ENCODE data around the gene DNAJC15. TPM values are rescaled to one million over a fixed set of nuclear protein-coding genes. Genes with fewer than 3 reads are reported as not detected.

DNAJC15 gene
- total RNA-seq, result 30.1 TPM
- long read RNA-seq, full-length matches to known transcripts, result 115 of 130 reads
- long read RNA-seq, partial matches to known transcripts, result 0 of 130 reads
- long read RNA-seq, other reads (novel, unspliced or antisense), result 15 of 130 reads

DNA sequence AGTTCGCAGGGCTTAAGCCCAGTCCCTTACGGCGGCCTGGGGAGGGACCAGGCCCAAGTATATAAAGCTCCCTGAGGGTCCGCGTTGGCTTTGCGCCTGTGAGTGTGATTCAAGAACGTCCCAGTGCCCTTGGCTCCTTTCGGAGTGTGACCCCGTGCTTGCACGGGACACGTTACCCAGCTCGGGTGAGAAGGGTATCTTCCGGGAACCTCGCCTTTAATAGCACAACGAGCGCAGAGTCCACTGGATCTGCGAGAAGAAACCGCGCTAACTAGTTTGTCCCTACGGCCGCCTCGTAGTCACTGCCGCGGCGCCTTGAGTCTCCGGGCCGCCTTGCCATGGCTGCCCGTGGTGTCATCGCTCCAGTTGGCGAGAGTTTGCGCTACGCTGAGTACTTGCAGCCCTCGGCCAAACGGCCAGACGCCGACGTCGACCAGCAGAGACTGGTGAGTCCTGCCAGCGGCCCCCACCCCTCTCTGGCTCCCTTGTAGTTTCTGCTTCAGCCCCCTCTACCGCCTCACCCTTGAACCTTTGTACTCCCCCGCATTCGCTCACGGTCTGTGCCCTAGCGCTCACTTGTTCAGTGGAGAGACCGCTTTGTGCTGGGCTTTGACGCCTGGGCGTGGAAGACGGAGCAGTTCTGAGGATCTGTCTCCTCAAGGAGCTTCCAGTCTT, at the start of gene DNAJC15:
Gene DNAJC15, plus strand, starts transcription at position 298 of the 675 bp plus-strand sequence. Its CDS starts 41 bp downstream, at position 339.
- peak; percentile 32 for TF ChIP-seq CTCF (IDR thresholded peaks at IDR 0.05; ENCODE audit: borderline replicate concordance)
- Histone ChIP-seq H3K36me3 (no peaks in the 10 kb centered on the region), H3K9me3 (replicated peaks) (no peaks in the 10 kb centered on the region), H3K4me3 (peak within 1 kb of the TSS; percentile 76), H3K27me3 (ENCODE audit: low read depth) (no peaks in the 10 kb centered on the region), H3K27ac (replicated peaks) (peak within 1 kb of the TSS; percentile 94), H3K4me1 (peaks cover 47% of the 10 kb centered on the region)
- DNase-seq, result peak; percentile 91
- intact Hi-C loops (cut with micrococcal nuclease), result no loop called here

DNA sequence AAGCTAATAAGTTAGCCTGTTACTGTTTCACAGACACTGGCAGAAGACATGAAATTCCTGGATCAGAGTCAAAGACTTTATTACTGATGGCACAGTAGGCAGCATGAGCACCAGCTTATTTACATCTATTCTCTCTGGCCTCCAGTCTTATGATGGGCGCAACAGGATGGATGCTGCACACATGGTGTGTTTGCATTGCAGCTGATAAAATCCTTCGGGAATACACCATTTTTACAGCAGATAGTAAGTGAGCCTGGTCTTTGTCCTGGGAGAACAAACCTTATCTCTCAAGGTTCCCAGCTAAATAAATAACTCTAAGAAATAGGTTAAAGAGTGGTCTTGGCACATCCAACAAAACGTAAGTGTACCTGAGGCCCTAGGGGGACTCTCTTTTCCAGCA, 47.3 kb upstream of the DNAJC15 start:
- H3K36me3 ChIP-seq, result no peaks in the 10 kb centered on the region
- no peak overlapping the region for H3K4me3 ChIP-seq
- no peak for TF ChIP-seq CTCF (IDR thresholded peaks at IDR 0.05; ENCODE audit: borderline replicate concordance)
- H3K27me3 ChIP-seq (ENCODE audit: low read depth), result no peaks in the 10 kb centered on the region
- peaks cover 5% of the 10 kb centered on the region for H3K4me1 ChIP-seq
- DNase-seq, result no peak
- no peak overlapping the region for H3K27ac ChIP-seq (replicated peaks)
- peaks cover 4% of the 10 kb centered on the region for H3K9me3 ChIP-seq (replicated peaks)
- intact Hi-C loops (cut with micrococcal nuclease), result no loop called here

DNA sequence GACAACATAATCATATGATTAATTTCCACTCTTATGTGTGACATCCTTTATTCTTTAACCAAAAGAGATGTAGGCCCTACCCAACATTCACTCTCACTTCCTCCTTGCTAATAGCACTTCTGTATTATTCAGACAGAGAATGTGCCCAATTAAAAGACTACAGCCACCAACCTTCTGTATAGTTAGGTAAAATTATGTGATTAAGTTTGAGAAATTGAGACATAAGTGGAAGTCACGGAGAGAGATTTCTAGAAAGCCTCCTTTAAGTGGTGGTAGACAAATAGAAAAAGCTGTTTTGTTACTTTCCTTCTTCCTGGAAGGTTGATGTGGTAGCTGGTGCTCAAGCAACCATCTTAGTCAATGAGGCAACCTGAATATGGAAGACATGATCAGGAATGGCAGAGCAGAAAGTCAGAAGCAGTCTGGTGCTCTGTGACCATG, 46.1 kb upstream of the DNAJC15 start:
- peaks cover 4% of the 10 kb centered on the region for H3K9me3 ChIP-seq (replicated peaks)
- H3K27me3 ChIP-seq (ENCODE audit: low read depth), result no peaks in the 10 kb centered on the region
- no peak overlapping the region for H3K4me3 ChIP-seq
- intact Hi-C loops (cut with micrococcal nuclease), result no loop called here
- H3K36me3 ChIP-seq, result no peaks in the 10 kb centered on the region
- H3K27ac ChIP-seq (replicated peaks), result no peak overlapping the region
- no peak for TF ChIP-seq CTCF (IDR thresholded peaks at IDR 0.05; ENCODE audit: borderline replicate concordance)
- DNase-seq, result no peak
- no peaks in the 10 kb centered on the region for H3K4me1 ChIP-seq

GRCh38 chr13:42981317-42981716, 42.1 kb upstream of the DNAJC15 start:
- no peak overlapping the region for H3K27ac ChIP-seq (replicated peaks)
- no peaks in the 10 kb centered on the region for H3K36me3 ChIP-seq
- intact Hi-C loops (cut with micrococcal nuclease), result no loop called here
- peaks cover 4% of the 10 kb centered on the region for H3K9me3 ChIP-seq (replicated peaks)
- peaks cover 16% of the 10 kb centered on the region for H3K4me1 ChIP-seq
- no peak overlapping the region for H3K4me3 ChIP-seq
- H3K27me3 ChIP-seq (ENCODE audit: low read depth), result no peaks in the 10 kb centered on the region
- TF ChIP-seq CTCF (IDR thresholded peaks at IDR 0.05; ENCODE audit: borderline replicate concordance), result no peak
- no peak for DNase-seq

GRCh38 chr13:42981853-42982252, 41.5 kb upstream of the DNAJC15 start:
- peaks cover 16% of the 10 kb centered on the region for H3K4me1 ChIP-seq
- H3K4me3 ChIP-seq, result no peak overlapping the region
- H3K9me3 ChIP-seq (replicated peaks), result peaks cover 4% of the 10 kb centered on the region
- no peaks in the 10 kb centered on the region for H3K27me3 ChIP-seq (ENCODE audit: low read depth)
- intact Hi-C loops (cut with micrococcal nuclease), result no loop called here
- no peaks in the 10 kb centered on the region for H3K36me3 ChIP-seq
- no peak for TF ChIP-seq CTCF (IDR thresholded peaks at IDR 0.05; ENCODE audit: borderline replicate concordance)
- no peak overlapping the region for H3K27ac ChIP-seq (replicated peaks)
- DNase-seq, result no peak

All from left ventricle myocardium inferior (tissue), 1 donor.